ENCODE data around the gene E2F7.

DNA sequence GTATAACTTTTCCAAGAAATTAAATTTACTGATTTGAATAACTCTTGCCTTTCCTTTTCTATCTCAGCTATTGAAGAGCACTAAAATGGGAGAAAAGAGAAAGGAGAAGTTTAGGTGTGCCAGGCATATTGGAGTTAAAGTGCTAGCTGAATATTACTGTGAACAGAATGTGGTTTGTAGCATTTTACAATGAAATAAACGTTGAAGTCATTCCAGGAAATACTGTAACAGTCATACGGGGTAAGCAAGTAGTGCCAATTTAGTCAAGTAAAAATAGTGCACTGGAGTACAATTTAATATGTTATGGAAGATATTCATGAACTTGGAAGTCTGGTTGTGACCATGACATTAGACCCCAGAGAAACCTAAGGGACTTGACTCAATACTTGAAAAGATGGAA, 62.1 kb downstream of the E2F7 start:
- TF ChIP-seq YY1 (IDR thresholded peaks at IDR 0.05; ENCODE audit: insufficient read depth, insufficient read length) (no peak), ZNF274 (IDR thresholded peaks at IDR 0.05; ENCODE audit: low read depth, low read length) (no peak), SUZ12 (IDR thresholded peaks at IDR 0.05; ENCODE audit: extremely low read depth, insufficient read depth, insufficient read length) (no peak)
